Hepatocyte (in vitro differentiated cells): ENCODE results near the gene ATP6V1F. TPM values are rescaled to one million over a fixed set of nuclear protein-coding genes. Genes with fewer than 3 reads are reported as not detected.

Experiments used
- DNase-seq: peaks from one replicate; pipeline ENCODE4 v3.0.0-alpha.2; 2016; ENCODE audit warnings: low spot score
- H2AFZ ChIP-seq: fragments of 200-600 bp; sonication (generic); 2 replicates; pipeline ENCODE4 v1.6.0; 2016; ENCODE audit warnings: antibody characterized with exemption, mild to moderate bottlenecking
- H3K27ac ChIP-seq: fragments of 200-600 bp; sonication (generic); 2 replicates; pipeline ENCODE4 v1.5.1; 2016; ENCODE audit warnings: mild to moderate bottlenecking
- H3K27me3 ChIP-seq: fragments of 200-600 bp; sonication (generic); 2 replicates; pipeline ENCODE4 v1.6.1; 2016
- H3K36me3 ChIP-seq: fragments of 200-600 bp; sonication (generic); replicated peaks from 2 replicates; pipeline ENCODE4 v1.5.1; 2016; ENCODE audit warnings: low read depth; ENCODE audit not compliant: insufficient read depth
- H3K4me1 ChIP-seq: fragments of 200-600 bp; sonication (generic); 2 replicates; pipeline ENCODE4 v1.5.1; 2016; ENCODE audit warnings: mild to moderate bottlenecking, moderate library complexity; ENCODE audit not compliant: insufficient read depth
- H3K4me2 ChIP-seq: fragments of 200-600 bp; sonication (generic); 2 replicates; pipeline ENCODE4 v1.6.0; 2016
- H3K4me3 ChIP-seq: fragments of 200-600 bp; sonication (generic); 2 replicates; pipeline ENCODE4 v1.5.1; 2016; ENCODE audit warnings: mild to moderate bottlenecking
- H3K79me2 ChIP-seq: fragments of 200-600 bp; sonication (generic); 2 replicates; pipeline ENCODE4 v1.6.0; 2017; ENCODE audit warnings: mild to moderate bottlenecking
- H3K9me2 ChIP-seq: fragments of 200-600 bp; sonication (generic); replicated peaks from 2 replicates; pipeline ENCODE4 v1.6.0; 2017; ENCODE audit warnings: mild to moderate bottlenecking; ENCODE audit not compliant: insufficient read depth
- H3K9me3 ChIP-seq: fragments of 200-600 bp; sonication (generic); 2 replicates; pipeline ENCODE4 v1.5.1; 2016; ENCODE audit warnings: low read depth, mild to moderate bottlenecking
- H4K20me1 ChIP-seq: fragments of 200-600 bp; sonication (generic); 2 replicates; pipeline ENCODE4 v1.6.0; 2016; ENCODE audit warnings: mild to moderate bottlenecking; ENCODE audit not compliant: insufficient read depth, poor library complexity, severe bottlenecking
- CTCF ChIP-seq: fragments of 200-600 bp; sonication (generic); IDR thresholded peaks from 2 replicates; pipeline ENCODE4 v1.5.1; 2016; ENCODE audit warnings: antibody characterized with exemption, mild to moderate bottlenecking; ENCODE audit not compliant: poor library complexity
- EZH2 ChIP-seq: fragments of 200-600 bp; sonication (generic); IDR thresholded peaks from 2 replicates; pipeline ENCODE4 v1.6.1; 2016; ENCODE audit warnings: antibody characterized with exemption, mild to moderate bottlenecking, borderline replicate concordance
- EZH2phosphoT487 ChIP-seq: fragments of 200-600 bp; sonication (generic); IDR thresholded peaks from one replicate; pipeline ENCODE4 v1.6.1; 2018; ENCODE audit warnings: antibody characterized with exemption, mild to moderate bottlenecking, low read depth, moderate library complexity; ENCODE audit not compliant: unreplicated experiment, severe bottlenecking
- WGBS: methylation state at CpG from one replicate; pipeline ENCODE4 v1.1.6; 2016; ENCODE audit warnings: low lambda C conversion rate; ENCODE audit errors: missing lambda C conversion rate; 5-methylcytosine and 5-hydroxymethylcytosine counted together
- polyA plus RNA-seq: library from polyadenylated mRNA; unstranded; fragments of >200 nt; fragmentation: Nextera tagmentation; extraction: Ambion mirVana; gene quantifications from 2 replicates; pipeline ENCODE4 v1.2.1, GENCODE V29; 2016
- total RNA-seq: library from RNA; depleted of rRNA; stranded (reverse); fragments of >200 nt; gene quantifications from 2 replicates; pipeline ENCODE4 v1.2.3, GENCODE V29; 2014

The ATP6V1F gene
- total and polyA plus RNA-seq, 2 experiments from 2014 or later = 184 to 422 TPM

GRCh38 chr7:128831994-128832879 lies 30.4 kb upstream of the ATP6V1F start:
- Histone ChIP-seq H3K27me3 (peaks cover 6% of the 10 kb centered on the region), H2AFZ (no peak overlapping the region), H4K20me1 (no peaks in the 10 kb centered on the region), H3K9me2 (no peaks in the 10 kb centered on the region), H3K4me1 (peaks cover 62% of the 10 kb centered on the region), H3K4me3 (peak overlapping the region; percentile 66), H3K27ac (peak overlapping the region; percentile 93), H3K36me3 (no peaks in the 10 kb centered on the region), H3K79me2 (peaks cover 2% of the 10 kb centered on the region), H3K9me3 (no peaks in the 10 kb centered on the region), H3K4me2 (peak overlapping the region; percentile 95)
- WGBS = 16% methylated on average over 19 of the region's 22 CpGs
- TF ChIP-seq EZH2phosphoT487 (no peak), EZH2 (no peak), CTCF (no peak)
- peak; percentile 69 for DNase-seq

GRCh38 chr7:128832880-128833147 lies 29.8 kb upstream of the ATP6V1F start:
- Histone ChIP-seq H3K27ac (peak overlapping the region; percentile 93), H3K9me2 (no peaks in the 10 kb centered on the region), H3K4me3 (peak overlapping the region; percentile 29), H3K36me3 (no peaks in the 10 kb centered on the region), H3K4me2 (peak overlapping the region; percentile 95), H3K27me3 (peaks cover 6% of the 10 kb centered on the region), H4K20me1 (no peaks in the 10 kb centered on the region), H2AFZ (no peak overlapping the region), H3K79me2 (peaks cover 2% of the 10 kb centered on the region), H3K9me3 (no peaks in the 10 kb centered on the region), H3K4me1 (peaks cover 56% of the 10 kb centered on the region)
- no peak for DNase-seq
- TF ChIP-seq CTCF = no peak
- TF ChIP-seq EZH2 = no peak
- no peak for TF ChIP-seq EZH2phosphoT487
- WGBS = 41% methylated on average over 2 of the region's 2 CpGs

- WGBS = 30% methylated on average over 11 of the region's 13 CpGs
- TF ChIP-seq EZH2 (no peak), EZH2phosphoT487 (no peak), CTCF (no peak)
- no peaks in the 10 kb centered on the region for H3K36me3 ChIP-seq
- no peaks in the 10 kb centered on the region for H3K9me2 ChIP-seq
- H3K79me2 ChIP-seq = peaks cover 2% of the 10 kb centered on the region
- no peak overlapping the region for H3K4me3 ChIP-seq
- H3K9me3 ChIP-seq = no peaks in the 10 kb centered on the region
- H4K20me1 ChIP-seq = no peaks in the 10 kb centered on the region
- H3K4me2 ChIP-seq = peak overlapping the region; percentile 95
- peak; percentile 71 for DNase-seq
- H3K4me1 ChIP-seq = peaks cover 51% of the 10 kb centered on the region
- no peak overlapping the region for H2AFZ ChIP-seq
- H3K27me3 ChIP-seq = peaks cover 6% of the 10 kb centered on the region
- peak overlapping the region; percentile 93 for H3K27ac ChIP-seq
These were observed 29.3 kb upstream of the ATP6V1F start for GRCh38 chr7:128833148-128833945.
